ENCODE results near the gene SNIP1.

DNA sequence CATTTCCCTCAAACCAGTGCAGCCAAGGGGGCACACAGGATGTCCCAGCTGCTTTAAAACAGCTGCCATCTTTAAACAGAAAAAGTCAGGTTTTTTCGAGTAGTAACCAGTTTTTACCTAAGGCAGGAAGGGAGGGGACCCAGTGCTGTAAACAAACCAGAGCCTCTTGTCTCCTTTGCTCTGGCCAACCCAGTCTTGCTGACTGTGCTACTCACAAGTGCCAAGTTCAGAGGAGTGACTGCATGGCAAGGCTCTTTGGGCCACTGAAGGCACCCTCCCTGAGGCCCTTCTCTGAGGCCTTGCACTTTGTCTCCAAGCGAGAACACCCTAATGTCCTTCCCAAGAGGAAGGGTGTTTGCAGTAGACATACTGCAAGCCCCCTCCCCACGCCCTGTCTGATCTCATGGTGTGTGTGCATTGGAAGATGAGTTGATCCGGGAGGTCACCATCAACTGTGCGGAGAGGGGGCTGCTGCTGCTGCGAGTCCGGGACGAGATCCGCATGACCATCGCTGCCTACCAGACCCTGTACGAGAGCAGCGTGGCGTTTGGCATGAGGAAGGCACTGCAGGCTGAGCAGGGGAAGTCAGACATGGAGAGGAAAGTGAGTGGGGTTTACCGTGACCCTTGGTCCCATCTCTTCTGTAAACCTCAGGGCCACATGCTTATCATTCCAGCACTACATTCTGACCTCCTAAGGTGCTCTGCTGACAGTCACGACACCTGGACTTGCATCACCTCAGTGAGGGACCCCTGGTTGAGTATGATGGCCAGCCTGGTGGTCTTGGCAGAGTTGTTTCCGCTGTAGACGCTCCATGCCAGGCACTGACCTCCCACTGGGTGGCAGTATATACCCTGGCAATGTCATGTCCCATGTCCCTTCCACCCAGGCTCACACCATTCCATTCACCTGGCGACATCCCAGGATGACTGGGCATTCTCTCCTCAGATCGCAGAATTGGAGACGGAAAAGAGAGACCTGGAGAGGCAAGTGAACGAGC lies 7.3 kb upstream of the SNIP1 start:
- no peak; the same call in 1 of the 2 replicates for TF ChIP-seq POLR2AphosphoS5 (IDR thresholded peaks at IDR 0.05; ENCODE audit: borderline replicate concordance, low read depth, low read length)
- no peak for TF ChIP-seq EZH2 (IDR thresholded peaks at IDR 0.05)
- TF ChIP-seq FOXP2 (optimal IDR thresholded peaks at IDR 0.05; ENCODE audit: control extremely low read depth, extremely low read length, insufficient read depth), result no peak

Data from SK-N-MC (cell line).